ENCODE data around the gene CERS6. TPM values are rescaled to one million over a fixed set of nuclear protein-coding genes. Genes with fewer than 3 reads are reported as not detected.

Gene CERS6
- total RNA-seq, 1 donor from 2014 or later, result 21.8 TPM

GRCh38 chr2:168798076-168798887, 342.2 kb downstream of the CERS6 start:
- Histone ChIP-seq H3K27ac (no peak overlapping the region), H3K36me3 (no peaks in the 10 kb centered on the region), H3K27me3 (ENCODE audit: low read depth) (no peaks in the 10 kb centered on the region), H3K4me1 (peaks cover 22% of the 10 kb centered on the region), H3K9me3 (no peaks in the 10 kb centered on the region), H3K4me3 (no peak overlapping the region)
- TF ChIP-seq, protein P1, sequence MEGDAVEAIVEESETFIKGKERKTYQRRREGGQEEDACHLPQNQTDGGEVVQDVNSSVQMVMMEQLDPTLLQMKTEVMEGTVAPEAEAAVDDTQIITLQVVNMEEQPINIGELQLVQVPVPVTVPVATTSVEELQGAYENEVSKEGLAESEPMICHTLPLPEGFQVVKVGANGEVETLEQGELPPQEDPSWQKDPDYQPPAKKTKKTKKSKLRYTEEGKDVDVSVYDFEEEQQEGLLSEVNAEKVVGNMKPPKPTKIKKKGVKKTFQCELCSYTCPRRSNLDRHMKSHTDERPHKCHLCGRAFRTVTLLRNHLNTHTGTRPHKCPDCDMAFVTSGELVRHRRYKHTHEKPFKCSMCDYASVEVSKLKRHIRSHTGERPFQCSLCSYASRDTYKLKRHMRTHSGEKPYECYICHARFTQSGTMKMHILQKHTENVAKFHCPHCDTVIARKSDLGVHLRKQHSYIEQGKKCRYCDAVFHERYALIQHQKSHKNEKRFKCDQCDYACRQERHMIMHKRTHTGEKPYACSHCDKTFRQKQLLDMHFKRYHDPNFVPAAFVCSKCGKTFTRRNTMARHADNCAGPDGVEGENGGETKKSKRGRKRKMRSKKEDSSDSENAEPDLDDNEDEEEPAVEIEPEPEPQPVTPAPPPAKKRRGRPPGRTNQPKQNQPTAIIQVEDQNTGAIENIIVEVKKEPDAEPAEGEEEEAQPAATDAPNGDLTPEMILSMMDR (IDR thresholded peaks at IDR 0.05), result no peak
- ATAC-seq, result no peak
- intact Hi-C loops (cut with DNase I), result no loop called here
- no peak for DNase-seq

- Histone ChIP-seq H3K4me1 (peaks cover 22% of the 10 kb centered on the region), H3K4me3 (no peak overlapping the region), H3K27me3 (ENCODE audit: low read depth) (no peaks in the 10 kb centered on the region), H3K36me3 (no peaks in the 10 kb centered on the region), H3K27ac (no peak overlapping the region), H3K9me3 (no peaks in the 10 kb centered on the region)
- TF ChIP-seq, protein P1 (IDR thresholded peaks at IDR 0.05), result no peak
- intact Hi-C loops (cut with DNase I), result no loop called here
- ATAC-seq (no peak), DNase-seq (no peak)
Observed at GRCh38 chr2:168798888-168799410, 342.9 kb downstream of the CERS6 start.

DNA sequence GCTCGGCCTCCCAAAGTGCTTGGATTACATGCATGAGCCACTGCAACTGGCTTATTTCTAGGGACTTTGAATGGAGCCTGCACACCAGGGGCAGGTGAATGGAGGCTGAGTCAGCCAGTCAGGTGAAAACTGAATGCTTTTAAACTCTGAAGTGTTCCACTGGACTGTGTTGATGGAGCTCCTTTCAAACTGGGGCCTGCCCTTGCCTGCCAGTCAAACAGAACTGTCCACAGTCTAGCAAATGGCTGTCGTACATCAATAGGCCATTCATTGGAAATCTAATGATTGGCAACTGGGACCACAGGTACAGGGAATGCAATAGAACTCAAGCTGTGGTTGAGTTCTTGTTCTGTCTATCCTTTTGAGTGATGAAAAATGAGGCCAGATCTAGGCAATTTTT, 345.4 kb downstream of the CERS6 start:
- Histone ChIP-seq H3K36me3 (no peaks in the 10 kb centered on the region), H3K27ac (peak overlapping the region; percentile 81), H3K27me3 (ENCODE audit: low read depth) (no peaks in the 10 kb centered on the region), H3K4me3 (no peak overlapping the region), H3K9me3 (no peaks in the 10 kb centered on the region), H3K4me1 (peaks cover 22% of the 10 kb centered on the region)
- TF ChIP-seq, protein P1 (IDR thresholded peaks at IDR 0.05), result no peak
- DNase-seq (no peak), ATAC-seq (no peak)
- intact Hi-C loops (cut with DNase I), result no loop called here

- Histone ChIP-seq H3K36me3 (no peaks in the 10 kb centered on the region), H3K4me3 (peak within 1 kb of the TSS; percentile 42), H3K27ac (peak within 1 kb of the TSS; percentile 81), H3K27me3 (ENCODE audit: low read depth) (no peaks in the 10 kb centered on the region), H3K9me3 (no peaks in the 10 kb centered on the region), H3K4me1 (peaks cover 20% of the 10 kb centered on the region)
- intact Hi-C loops (cut with DNase I), result no loop called here
- ATAC-seq (peak; percentile 88 to 90), DNase-seq (no peak)
- TF ChIP-seq, protein P1 (IDR thresholded peaks at IDR 0.05), result no peak
Observed at GRCh38 chr2:168801961-168802858, 346.1 kb downstream of the CERS6 start, which contains the start of gene NOSTRIN. TSS of gene NOSTRIN (plus strand) at chr2:168802637. CDS start at chr2:168802647, 10 bp downstream.
